Cardiac muscle cell (in vitro differentiated cells and primary cell): Measurements from ENCODE around the gene QPCT. TPM values are rescaled to one million over a fixed set of nuclear protein-coding genes. Genes with fewer than 3 reads are reported as not detected.

Experiments used
- DNase-seq, 2 donors: peaks; one replicate each; pipeline versions ENCODE4 v3.0.0 to v3.0.0-alpha.2; 2010 to 2017; ENCODE audit warnings: low read depth in 1 of 2, low spot score in 1 of 2
- H3K27ac ChIP-seq: fragments of 200-600 bp; sonication (generic); 2 replicates; pipeline ENCODE4 v1.5.1; 2016
- H3K27me3 ChIP-seq: fragments of 200-600 bp; sonication (generic); 2 replicates; pipeline ENCODE4 v1.6.0; 2016; ENCODE audit warnings: control low read depth
- H3K36me3 ChIP-seq: fragments of 200-600 bp; sonication (generic); 2 replicates; pipeline ENCODE4 v1.5.1; 2016; ENCODE audit warnings: control low read depth
- H3K4me1 ChIP-seq: fragments of 200-600 bp; sonication (generic); 2 replicates; pipeline ENCODE4 v1.8.1; 2017; ENCODE audit warnings: low read depth, mild to moderate bottlenecking, mixed run types
- H3K4me3 ChIP-seq: fragments of 200-600 bp; sonication (generic); 2 replicates; pipeline ENCODE4 v1.5.1; 2016; ENCODE audit warnings: mild to moderate bottlenecking
- H3K9me3 ChIP-seq: fragments of 200-600 bp; sonication (generic); 2 replicates; pipeline ENCODE4 v1.5.1; 2017; ENCODE audit warnings: low read depth, mild to moderate bottlenecking, control low read depth
- polyA plus RNA-seq: library from polyadenylated mRNA; unstranded; fragments of >200 nt; fragmentation: Nextera tagmentation; extraction: Ambion mirVana; gene quantifications from 2 replicates; pipeline ENCODE4 v1.2.1, GENCODE V29; 2016
- total RNA-seq: library from RNA; depleted of rRNA; stranded (reverse); fragments of >200 nt; gene quantifications from 2 replicates; pipeline ENCODE4 v1.2.3, GENCODE V29; 2016
- TF ChIP-seq, protein P1 (sequence below): IDR thresholded peaks from 2 replicates; pipeline ENCODE4 v1.5.1; 2012; ENCODE audit warnings: low read depth, mild to moderate bottlenecking, low read length

The QPCT gene
- total and polyA plus RNA-seq, 2 experiments from 2014 or later: 0.33 TPM; not detected in 1

DNA sequence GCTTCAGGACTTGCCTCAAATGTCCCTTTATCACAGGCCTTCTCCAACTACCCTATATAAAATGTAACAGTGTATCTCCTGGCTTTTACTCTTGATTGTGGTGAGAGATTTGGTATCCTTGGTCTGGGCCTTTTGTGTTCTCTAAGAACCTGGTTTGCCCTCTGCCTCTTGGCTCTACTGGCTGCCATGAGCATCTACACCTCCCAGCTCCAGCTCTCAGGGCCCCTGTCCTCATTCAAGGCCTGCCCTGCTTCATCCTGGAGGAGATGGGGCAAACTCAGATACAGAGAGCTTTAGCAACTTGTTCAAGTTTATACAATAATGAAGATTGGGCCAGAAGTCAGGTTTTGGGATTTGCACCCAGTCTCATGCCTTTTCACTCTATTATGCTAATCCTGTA is 45.0 kb downstream of the QPCT start:
- TF ChIP-seq, protein P1, sequence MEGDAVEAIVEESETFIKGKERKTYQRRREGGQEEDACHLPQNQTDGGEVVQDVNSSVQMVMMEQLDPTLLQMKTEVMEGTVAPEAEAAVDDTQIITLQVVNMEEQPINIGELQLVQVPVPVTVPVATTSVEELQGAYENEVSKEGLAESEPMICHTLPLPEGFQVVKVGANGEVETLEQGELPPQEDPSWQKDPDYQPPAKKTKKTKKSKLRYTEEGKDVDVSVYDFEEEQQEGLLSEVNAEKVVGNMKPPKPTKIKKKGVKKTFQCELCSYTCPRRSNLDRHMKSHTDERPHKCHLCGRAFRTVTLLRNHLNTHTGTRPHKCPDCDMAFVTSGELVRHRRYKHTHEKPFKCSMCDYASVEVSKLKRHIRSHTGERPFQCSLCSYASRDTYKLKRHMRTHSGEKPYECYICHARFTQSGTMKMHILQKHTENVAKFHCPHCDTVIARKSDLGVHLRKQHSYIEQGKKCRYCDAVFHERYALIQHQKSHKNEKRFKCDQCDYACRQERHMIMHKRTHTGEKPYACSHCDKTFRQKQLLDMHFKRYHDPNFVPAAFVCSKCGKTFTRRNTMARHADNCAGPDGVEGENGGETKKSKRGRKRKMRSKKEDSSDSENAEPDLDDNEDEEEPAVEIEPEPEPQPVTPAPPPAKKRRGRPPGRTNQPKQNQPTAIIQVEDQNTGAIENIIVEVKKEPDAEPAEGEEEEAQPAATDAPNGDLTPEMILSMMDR: no peak
- DNase-seq: no peak
- H3K36me3 ChIP-seq: no peaks in the 10 kb centered on the region
- H3K27me3 ChIP-seq: no peaks in the 10 kb centered on the region
- no peak overlapping the region for H3K27ac ChIP-seq
- no peaks in the 10 kb centered on the region for H3K4me1 ChIP-seq
- H3K4me3 ChIP-seq: no peak overlapping the region
- no peaks in the 10 kb centered on the region for H3K9me3 ChIP-seq

DNA sequence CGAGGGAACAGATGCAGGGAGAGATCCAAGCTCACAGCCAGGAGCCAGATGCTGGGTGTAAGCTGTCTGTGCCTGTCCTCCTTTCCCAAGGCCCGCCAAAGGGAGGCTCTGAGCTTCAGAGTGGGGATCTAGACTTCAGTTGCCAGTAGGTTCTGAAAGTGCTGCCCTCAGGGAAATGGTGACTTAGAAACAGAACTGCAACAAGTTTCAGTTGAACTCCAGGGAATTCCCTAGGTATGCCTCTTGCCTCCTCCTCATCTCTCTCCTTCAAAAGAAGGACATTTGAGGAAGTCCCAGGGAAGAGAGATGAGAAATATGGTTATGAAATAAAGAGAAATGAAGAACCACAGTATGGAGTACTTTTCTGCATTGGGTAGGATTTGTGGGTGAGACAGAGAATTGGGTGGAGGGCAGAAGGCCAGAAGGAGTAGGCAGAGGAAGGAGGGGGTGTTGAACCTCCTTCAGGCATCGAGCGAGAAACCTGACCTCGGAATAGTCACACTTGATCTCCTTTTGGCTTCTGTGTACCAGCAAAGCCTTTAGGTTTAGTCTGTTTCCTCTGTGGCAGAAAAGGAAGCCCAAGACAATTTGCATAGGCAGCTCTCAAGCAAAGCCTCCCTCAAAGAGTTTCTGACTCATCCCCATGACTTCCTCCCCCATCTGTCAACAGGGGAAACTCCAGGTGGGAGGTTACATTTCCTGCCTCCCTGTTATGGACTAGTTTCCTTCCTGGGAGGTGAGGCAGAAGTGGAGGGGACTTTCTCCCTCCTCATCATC is 45.7 kb downstream of the QPCT start:
- Histone ChIP-seq H3K27ac (no peak overlapping the region), H3K27me3 (no peaks in the 10 kb centered on the region), H3K4me3 (no peak overlapping the region), H3K4me1 (no peaks in the 10 kb centered on the region), H3K9me3 (no peaks in the 10 kb centered on the region), H3K36me3 (no peaks in the 10 kb centered on the region)
- DNase-seq: peak in 1 of 2 donors; percentile 81
- TF ChIP-seq, protein P1: no peak

DNA sequence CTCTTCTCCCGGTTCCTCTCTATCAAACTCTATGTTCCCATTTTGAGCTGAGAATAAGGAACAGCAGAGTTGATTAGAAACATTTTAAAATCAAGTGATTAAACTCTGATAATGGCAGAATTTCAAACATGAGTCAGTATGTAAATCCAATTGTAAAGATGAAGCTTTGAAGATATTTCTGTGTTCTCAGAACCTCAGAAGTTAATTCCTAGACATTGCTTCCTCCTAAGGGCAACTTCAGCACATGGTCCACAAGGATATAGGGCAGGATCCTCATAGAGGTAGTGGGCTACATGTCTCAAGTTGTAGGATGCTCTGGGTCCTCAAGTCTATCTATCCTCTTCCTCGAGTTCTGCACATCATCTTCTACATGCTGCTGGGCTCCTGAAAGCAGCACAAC is 46.3 kb downstream of the QPCT start:
- H3K27ac ChIP-seq: no peak overlapping the region
- no peaks in the 10 kb centered on the region for H3K36me3 ChIP-seq

DNA sequence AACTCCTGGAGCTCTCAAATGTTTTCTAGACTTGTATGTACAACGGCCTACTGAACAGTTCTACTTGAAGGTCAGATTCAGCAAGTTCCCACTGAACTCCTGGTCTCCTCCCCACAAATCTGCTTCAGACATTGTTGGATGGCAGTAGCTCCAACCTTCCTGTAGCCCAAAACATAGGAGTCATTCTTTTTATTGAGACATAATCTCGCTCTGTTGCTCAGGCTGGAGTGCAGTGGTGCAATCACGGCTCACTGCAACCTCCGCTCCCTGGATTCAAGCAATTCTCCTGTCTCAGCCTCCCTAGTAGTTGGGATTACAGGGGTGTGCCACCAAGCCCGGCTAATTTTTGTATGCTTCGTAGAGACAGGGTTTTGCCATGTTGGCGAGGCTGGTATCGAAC is 47.3 kb downstream of the QPCT start:
- TF ChIP-seq, protein P1: no peak
- no peak for DNase-seq
- H3K27me3 ChIP-seq: no peaks in the 10 kb centered on the region
- no peaks in the 10 kb centered on the region for H3K36me3 ChIP-seq
- H3K4me3 ChIP-seq: no peak overlapping the region
- H3K4me1 ChIP-seq: no peaks in the 10 kb centered on the region
- H3K27ac ChIP-seq: no peak overlapping the region
- H3K9me3 ChIP-seq: no peaks in the 10 kb centered on the region

More for the DNA sequence above, 46.3 kb downstream of the QPCT start:
- DNase-seq: no peak
- TF ChIP-seq, protein P1: no peak
- no peaks in the 10 kb centered on the region for H3K9me3 ChIP-seq
- no peak overlapping the region for H3K4me3 ChIP-seq
- no peaks in the 10 kb centered on the region for H3K27me3 ChIP-seq
- no peaks in the 10 kb centered on the region for H3K4me1 ChIP-seq

DNA sequence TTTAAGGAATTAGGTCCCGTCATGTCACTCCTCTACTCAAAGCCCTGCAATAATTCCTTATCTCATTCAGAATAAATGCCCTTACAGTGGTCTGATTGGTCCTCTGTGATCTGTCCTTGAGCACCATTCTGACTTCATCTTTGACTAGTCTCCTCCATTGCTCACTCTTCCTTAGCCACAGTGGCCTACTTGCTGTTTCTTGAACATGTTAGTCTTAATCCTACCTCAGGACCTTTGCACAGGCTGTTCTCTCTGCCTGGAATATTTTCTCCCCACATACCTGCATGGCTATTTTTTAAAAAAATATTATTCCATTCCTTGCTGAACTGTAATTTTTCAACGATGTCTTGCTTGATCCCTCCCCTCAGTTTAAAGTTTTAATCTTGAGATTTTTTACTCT is 48.0 kb downstream of the QPCT start:
- no peak overlapping the region for H3K27ac ChIP-seq
- H3K36me3 ChIP-seq: no peaks in the 10 kb centered on the region
- H3K4me1 ChIP-seq: no peaks in the 10 kb centered on the region
- TF ChIP-seq, protein P1: no peak
- DNase-seq: no peak
- no peaks in the 10 kb centered on the region for H3K9me3 ChIP-seq
- H3K4me3 ChIP-seq: no peak overlapping the region
- no peaks in the 10 kb centered on the region for H3K27me3 ChIP-seq
